IPS-11a (cell line): ENCODE measurements around the gene CDC42EP2.
"Not testable (repeated sequence)": the region's sequence is repeated elsewhere in the genome, so short reads cannot be mapped to it uniquely, and the experiment has no call there.

ENCODE experiments used
- H3K4me3 ChIP-seq: one replicate; pipeline ENCODE4 v1.5.1; 2013; ENCODE audit warnings: low read depth, low read length, control low read depth

The CDC42EP2 gene

DNA sequence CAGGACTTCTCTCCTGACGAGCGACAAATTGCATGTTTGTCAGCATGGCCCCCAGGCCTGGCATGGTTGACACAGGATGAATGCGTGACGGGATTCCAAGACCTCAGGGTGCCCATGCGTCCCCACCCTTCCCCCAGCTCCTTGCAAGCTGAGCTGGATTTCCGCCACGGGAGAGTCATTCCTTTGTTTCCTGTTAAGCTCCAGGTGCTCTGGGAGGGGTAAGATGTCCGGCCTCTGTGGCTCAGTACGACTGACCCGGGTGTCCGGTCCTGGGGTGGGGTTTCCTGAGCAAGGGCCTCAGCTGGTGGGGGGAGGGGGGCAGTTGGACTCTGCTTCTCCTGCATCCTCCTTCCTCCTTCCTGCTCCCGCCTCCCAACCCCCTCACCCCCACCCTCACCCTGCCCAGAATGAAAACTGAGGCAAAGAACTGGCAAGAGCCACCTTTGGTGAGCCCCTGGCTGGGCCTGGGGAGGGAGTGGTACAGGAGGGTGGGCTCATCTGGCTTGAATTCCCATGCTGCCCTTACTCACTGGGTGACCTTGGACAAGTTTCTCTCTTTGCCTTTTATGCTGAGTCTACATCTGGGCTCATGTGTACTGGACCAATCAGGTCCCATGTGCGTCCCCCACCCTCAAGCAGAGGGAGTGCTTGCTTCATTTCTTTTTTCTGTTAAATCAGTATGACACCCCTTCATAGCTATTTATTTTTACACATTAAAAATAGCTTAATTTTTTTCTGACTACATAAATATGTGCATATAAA is 2.5 kb downstream of the CDC42EP2 start:
- no peak overlapping the region for H3K4me3 ChIP-seq

DNA sequence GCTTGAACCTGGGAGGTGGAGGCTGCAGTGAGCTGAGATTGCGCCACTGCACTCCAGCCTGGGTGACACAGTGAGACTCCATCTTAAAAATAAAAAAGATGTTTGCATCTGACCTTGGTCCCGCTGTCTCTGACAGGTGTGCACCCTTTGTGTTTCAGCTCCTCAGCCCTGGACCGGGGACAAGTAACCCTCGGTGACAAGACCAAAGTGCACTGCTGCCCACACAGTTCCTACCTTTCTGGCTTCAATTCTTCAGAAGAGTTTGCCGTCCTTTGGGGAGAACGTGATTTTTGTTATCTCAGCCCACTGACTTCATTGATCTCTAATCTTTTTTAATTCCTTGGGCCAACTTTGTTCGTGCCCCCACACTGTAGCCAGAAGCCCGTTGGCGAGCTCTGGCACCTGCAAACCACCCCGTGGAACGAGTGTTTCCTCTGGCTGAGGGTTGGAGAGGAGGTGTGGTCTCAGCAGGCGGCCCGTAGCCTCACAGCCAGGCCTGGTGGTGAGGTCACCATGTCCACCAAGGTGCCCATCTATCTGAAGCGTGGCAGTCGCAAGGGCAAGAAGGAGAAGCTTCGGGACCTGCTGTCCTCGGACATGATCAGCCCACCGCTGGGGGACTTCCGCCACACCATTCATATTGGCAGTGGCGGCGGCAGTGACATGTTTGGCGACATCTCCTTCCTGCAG is 5.9 kb downstream of the CDC42EP2 start:
- no peak overlapping the region for H3K4me3 ChIP-seq

DNA sequence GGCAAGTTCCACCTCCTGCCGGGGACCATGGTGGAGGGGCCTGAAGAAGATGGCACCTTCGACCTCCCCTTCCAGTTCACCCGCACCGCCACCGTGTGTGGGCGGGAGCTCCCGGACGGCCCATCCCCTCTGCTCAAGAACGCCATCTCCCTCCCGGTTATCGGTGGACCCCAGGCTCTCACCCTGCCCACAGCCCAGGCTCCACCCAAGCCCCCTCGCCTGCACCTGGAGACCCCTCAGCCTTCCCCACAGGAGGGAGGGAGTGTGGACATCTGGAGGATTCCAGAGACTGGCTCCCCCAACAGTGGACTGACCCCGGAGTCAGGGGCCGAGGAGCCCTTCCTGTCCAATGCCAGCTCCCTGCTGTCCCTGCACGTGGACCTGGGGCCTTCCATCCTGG is 6.4 kb downstream of the CDC42EP2 start:
- no peak overlapping the region for H3K4me3 ChIP-seq

DNA sequence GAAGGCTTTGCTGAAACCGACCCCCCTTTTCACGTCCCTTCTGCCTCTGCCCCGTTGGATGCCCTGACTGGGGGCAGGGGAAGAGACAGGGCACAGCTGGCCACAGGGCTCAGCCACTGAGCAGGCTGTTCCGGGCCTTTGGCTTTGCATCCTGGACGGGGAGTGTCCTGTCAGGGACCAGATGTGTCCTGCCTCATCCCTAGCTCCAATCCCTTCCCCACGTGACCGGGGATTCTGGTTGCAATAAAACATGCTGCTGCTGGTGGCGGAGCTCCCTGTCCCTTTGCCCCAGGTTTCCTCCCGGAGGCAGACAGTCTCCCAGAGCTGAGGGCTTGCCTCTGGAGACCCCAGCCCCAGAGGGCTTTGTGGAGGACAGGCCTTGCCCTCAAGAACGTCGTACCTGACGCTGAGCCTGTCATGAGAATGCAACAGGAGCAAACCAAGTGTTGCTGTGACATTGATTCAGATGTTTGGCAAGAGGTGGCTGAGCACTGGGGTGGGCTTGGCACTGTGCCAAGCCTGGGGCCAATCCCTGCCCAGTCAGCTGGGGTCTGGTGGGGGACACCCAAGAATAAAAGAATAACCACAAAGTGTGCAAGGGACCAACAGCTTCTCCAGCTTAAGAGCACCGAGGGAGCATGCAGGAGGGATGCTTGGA is 7.3 kb downstream of the CDC42EP2 start:
- H3K4me3 ChIP-seq, result no peak overlapping the region

DNA sequence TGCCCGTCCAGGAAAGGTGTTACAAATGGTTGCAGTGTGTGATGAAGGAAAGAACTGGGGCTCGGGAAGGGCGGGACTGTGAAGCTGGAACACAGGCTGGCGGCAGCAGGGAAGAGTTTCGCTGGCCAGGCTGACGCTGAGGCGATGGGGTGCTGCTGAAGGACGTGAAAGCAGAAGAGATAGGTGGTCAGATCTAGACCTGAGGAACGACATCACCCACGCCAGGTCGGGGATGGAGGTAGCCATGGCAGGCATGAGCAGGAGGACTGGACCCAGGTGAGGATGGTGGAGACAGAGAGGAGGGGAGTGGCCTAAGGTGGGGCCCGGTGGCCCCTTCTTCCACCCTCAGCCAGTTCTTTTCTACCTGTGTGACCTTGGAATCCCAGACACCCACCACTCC is 9.1 kb downstream of the CDC42EP2 start:
- H3K4me3 ChIP-seq, result no peak overlapping the region

DNA sequence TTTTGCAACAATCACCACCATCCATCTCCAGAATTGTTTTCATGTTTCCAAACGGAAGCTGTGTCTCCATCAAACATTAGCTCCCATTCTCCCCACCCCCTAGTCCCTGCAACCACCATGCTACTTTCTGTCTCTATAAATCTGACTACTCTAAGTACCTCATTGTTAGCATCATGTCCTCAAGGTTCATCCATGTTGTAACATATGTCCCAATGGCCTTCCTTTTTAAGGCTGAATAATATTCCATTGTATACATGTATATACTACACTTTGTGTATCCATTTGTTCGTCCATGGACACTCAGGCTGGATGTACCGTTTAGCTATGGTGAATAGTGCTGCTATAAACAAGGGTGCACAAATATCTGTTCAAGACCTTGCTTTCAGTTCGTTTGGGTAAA is 10.8 kb downstream of the CDC42EP2 start:
- H3K4me3 ChIP-seq, result no peak overlapping the region

DNA sequence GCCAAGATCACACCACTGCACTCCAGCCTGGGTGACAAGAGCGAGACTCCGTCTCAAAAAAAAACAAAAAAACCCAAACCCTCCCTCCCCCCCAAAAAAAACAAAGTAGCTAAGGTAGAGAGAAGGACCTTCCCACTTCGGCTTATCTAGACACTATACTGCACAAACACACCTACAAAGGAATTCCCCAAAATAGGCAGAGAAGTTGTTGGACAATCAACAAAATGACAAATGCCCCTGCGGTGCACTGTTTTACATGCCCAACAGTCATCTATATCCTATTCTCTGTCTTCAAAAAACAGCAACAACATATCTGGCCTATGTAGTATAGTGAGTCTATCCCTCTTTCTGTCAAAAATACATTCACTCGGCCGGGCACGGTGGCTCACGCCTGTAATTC is 12.4 kb downstream of the CDC42EP2 start:
- no peak overlapping the region for H3K4me3 ChIP-seq

DNA sequence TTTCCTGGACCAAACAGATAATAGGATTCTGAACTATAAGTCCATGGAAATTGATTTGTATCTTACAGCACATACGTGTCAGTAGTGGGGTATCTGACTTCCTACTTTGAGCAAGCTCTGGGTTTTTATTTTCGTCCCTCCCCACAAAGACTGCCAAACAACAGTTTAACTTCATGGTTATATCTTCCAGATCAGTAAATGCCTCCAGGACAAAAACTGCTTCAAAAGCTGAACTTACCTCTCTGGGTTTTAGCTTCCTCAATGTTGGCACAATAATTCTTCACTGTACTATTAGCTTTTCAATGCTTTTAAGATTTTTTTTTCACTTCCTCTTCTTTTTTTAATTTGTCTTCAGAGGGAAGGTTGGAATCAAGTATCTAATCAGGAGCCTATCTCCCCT is 14.8 kb downstream of the CDC42EP2 start:
- H3K4me3 ChIP-seq, result no peak overlapping the region

DNA sequence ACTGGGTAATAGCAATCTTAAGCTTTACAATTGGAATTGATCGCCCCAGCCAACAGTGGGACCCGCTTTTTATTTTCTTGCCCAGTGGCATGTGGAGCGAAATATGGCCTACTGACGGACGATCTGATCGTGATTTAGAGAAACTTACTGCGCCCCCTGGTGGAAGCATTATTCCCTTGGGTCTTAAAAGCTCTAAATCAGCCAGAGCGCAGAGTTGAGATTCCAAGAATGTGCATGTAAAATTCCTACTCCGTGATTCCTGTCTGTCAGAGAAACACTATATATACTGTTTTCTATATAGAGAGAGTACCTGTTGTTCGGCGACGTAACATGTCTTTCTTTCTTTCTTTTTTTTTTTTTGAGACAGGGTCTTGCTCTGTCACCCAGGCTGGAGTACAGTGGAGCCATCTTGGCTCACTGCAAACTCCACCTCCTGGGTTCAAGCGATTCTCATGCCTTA is 15.3 kb downstream of the CDC42EP2 start:
- H3K4me3 ChIP-seq, result peak overlapping the region; percentile 8

DNA sequence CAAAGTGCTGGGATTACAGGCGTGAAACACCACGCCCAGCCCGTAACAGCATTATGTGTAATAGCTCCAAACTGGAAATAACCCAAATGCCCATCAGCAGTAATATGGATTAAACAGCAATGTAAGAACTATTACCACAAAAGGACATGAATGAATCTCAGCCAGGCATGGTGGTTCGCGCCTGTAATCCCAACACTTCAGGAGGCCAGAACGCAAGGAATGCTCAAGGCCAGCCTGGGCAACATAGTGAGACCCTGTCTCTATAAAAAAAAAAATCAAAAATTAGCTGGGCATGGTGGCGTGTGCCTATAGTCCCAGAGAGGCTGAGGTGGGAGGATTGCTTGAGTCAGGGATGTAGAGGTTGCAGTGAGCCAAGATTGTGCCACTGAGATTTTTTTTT is 15.9 kb downstream of the CDC42EP2 start:
- H3K4me3 ChIP-seq, result no peak overlapping the region

DNA sequence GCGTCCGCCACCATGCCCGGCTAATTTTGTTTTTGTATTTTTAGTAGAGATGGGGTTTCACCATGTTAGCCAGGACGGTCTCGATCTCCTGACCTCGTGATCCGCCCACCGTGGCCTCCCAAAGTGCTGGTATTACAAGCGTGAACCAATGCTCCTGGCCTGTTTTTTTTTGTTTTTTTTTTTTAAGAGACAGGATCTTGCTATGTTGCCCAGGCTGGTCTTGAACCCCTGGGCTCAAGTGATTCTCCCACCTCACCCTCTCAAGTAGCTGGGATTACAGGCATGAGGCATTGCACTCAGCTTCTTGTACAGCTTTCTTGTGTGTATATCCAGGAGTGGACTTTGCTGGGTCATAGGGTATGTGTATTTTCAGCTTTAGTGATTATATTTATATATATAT is 17.9 kb downstream of the CDC42EP2 start:
- not testable (repeated sequence) for H3K4me3 ChIP-seq

DNA sequence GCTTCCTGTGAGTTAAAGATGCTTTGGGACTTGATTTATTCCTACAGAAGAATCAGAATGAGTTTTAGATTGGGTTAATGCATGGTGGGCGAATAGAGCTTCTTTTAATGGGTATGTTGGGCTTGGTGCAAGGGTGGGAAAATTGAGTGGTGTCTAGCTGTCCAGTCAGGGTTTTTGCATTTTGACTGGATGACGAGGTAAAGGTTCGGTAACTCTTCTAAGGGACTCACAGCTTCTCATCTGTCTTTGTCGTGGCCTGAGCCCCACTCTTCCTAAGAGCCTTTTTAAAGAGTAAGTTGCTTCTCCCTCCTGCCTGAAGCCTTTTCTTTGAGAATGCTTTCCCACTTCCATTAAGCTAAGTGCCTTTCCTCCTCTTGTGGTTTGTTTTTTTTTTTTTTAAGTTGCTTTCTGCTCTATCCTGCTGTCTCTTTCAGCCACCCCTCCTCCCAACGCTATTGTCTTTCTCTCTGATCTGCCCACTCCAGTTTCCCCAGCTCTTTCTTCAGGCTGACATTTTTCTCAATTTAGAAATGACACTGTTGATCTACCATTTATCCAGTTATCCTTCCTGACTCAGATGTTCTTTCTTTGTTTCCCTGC is 20.1 kb downstream of the CDC42EP2 start:
- peak overlapping the region; percentile 86 for H3K4me3 ChIP-seq

DNA sequence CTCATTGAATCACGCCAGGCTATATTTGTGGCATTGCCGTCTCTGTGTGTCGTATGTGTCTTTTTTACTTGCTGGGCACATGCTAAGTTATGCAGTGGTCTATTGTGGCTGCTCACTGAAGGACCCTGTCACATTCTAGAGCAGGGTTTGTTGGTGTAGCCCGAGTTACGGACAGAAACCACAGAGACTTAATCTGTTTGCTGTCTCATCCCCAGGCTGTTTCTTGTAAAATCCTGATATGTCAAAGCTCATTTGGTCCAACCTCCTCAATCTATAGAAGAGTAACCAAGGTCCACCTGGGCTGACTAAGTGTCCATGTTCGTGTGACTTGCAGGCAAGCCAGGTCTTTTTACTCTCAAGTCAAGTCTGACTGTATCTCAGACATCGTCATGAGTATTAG is 24.0 kb downstream of the CDC42EP2 start:
- H3K4me3 ChIP-seq, result no peak overlapping the region

DNA sequence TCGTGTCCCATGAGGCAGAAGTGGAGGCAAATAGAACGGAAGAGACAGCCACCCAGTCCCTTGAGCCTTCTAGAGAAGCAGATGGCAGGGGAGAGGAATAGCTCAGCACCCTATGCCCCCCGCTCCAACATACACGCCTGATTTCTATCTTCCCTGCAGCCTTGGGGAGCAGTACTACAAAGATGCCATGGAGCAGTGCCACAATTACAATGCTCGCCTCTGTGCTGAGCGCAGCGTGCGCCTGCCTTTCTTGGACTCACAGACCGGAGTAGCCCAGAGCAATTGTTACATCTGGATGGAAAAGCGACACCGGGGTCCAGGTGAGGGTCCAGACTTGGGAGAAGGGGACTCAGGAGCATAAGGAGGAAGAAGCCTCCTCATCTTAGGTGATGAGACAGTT is 25.6 kb downstream of the CDC42EP2 start:
- no peak overlapping the region for H3K4me3 ChIP-seq

DNA sequence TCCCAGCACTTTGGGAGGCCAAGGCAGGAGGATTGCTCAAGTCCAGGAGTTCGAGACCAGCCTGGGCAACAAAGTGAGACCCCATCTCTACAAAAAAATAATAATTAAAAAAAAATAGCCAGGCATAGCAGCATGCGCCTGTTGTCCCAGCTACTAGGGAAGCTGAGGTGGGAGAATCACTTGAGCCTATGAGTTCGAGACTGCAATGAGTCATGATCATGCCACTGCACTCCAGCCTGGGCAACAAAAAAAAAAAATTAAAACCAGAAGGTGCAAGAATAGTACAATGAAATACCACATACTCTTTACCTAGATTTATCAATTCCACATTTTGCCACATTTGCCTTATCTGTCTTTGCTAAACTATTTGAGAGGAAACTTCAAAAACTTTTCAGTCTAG is 27.2 kb downstream of the CDC42EP2 start:
- no peak overlapping the region for H3K4me3 ChIP-seq

DNA sequence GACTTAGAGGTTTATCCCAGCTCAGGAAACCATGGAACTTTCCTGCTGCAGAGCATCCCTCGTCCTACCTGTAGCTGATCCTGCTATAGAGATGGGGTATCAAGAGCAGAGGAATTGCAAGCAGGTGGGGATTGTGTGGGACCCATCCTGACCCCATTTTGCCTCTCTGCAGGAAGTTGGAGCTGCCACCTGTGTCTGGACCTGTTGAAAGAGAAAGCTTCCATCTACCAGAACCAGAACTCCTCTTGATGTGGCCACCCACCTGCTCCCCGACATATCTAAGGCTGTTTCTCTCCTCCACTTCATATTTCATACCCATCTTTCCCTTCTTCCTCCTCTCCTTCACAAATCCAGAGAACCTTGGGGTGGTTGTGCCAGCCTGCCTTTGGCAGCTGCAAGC is 36.8 kb downstream of the CDC42EP2 start:
- H3K4me3 ChIP-seq, result no peak overlapping the region

DNA sequence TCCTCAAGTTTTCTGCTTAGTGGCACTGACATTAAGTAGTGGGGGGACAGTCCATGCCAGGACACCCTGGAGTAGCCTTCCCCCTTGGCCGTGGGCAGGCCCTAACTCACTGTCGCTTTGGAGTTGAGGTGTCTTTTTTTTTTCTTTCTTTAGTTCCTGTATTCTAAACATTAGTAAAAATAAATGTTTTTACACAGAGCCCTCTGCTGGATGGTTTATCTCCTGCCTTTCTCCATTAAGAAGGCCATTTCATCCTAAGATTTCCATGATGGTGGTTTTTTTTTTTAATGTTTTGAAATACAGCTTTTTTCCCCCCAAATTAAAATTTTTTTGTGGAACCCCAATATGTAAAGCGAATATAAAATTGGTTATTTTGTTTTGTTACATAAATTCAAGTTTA is 38.1 kb downstream of the CDC42EP2 start:
- H3K4me3 ChIP-seq, result no peak overlapping the region

DNA sequence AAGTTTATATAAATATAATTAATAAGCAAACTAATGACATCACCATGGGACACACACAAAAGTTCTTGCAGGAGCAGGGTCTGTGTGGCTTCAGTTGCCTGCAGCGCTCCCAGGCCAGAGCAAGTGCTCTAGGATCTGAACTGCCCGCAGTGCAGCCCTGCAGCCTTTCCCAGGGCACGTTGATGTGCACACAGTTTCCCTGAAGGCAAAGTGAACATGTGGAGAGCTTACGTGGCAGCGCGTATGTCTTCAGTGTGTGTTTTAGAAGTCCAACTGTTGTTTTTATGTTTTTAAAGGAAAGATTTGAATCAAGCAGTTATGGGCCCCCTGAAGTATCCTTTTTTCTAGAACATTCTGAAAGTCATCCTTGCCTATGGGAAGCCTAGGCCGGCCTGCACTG is 38.7 kb downstream of the CDC42EP2 start:
- H3K4me3 ChIP-seq, result no peak overlapping the region

DNA sequence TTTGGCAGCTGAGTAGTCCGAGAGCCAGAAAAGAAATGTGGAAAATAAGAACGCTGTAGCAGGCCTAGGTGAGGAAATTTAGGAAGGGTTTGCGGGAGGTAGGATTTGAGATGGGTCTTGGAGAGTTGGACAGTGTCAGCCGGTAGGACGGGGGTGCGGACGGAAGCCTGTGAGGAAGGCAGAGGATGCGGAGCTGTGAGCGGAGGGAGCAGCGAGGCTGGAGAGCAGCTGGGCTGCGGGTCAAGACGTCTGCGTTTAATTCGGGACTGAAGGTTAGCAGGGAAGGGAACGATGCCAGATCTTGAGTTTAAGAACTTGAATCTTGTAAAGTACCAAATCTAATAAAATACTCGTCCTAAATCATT is 39.2 kb downstream of the CDC42EP2 start:
- peak overlapping the region; percentile 66 for H3K4me3 ChIP-seq

DNA sequence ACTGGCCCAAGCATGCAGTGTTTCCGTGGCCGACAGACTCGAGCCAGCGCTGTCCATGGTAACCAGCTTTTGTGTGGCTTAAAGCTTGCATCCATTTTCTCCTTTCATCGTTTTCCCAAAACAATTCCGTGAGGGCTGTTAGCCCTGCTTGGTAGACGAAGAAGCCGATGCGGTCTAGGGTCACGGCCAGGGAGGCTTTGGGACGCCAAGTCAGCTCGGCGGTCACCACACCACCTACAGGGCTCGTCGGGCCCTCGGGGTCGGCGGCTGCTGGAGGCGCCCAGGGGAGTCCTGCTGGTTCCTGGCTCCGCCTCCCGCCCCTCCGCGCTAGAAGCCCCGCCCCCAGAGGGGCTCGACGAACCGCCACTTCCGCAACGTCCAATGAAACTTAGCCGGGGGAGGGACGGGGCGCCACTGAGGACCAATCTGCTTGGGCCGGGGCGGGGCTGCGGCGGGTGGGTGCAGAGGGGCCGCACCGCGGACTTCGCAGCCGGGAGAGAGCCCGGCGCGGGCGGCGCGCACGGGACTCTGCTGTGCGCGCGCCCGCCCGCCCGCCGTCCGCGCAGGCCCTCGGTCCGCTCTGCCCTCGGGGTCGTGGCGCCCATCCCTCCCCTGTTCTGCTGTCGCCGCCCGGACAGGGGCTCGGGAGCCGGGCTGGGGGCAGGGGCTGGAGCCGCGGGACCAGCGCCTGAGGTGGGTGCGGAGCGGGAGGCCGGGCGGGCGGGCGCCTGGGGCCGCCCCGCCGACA is 39.8 kb downstream of the CDC42EP2 start, which contains the start of gene TIGD3:
Gene TIGD3, plus strand, starts transcription at position 487 of the 748 bp plus-strand sequence. CDS start 1,058 bp downstream, outside the sequence.
- peak within 1 kb of the TSS; percentile 66 for H3K4me3 ChIP-seq
